Thyroid gland (tissue), 4 donors: ENCODE measurements around the gene NTN1.

ENCODE experiments used
- POLR2A ChIP-seq, 2 donors: fragments of 450-650 bp; IDR thresholded peaks; one replicate each; pipeline ENCODE4 v1.6.1; 2017; ENCODE audit warnings: antibody characterized with exemption in 2 of 2, mild to moderate bottlenecking in 2 of 2, moderate library complexity in 1 of 2
- TF ChIP-seq, protein P1 (sequence below), 6 experiments: fragments of 200-600 bp in 3 of 6; fragments of 450-650 bp in 3 of 6; sonication (generic) in 3 of 6; IDR thresholded peaks; one replicate each; pipeline ENCODE4 v1.5.1; 2016 to 2019; ENCODE audit warnings: antibody characterized with exemption in 6 of 6, mild to moderate bottlenecking in 2 of 6, inconsistent platforms in 1 of 6, moderate library complexity in 1 of 6

DNA sequence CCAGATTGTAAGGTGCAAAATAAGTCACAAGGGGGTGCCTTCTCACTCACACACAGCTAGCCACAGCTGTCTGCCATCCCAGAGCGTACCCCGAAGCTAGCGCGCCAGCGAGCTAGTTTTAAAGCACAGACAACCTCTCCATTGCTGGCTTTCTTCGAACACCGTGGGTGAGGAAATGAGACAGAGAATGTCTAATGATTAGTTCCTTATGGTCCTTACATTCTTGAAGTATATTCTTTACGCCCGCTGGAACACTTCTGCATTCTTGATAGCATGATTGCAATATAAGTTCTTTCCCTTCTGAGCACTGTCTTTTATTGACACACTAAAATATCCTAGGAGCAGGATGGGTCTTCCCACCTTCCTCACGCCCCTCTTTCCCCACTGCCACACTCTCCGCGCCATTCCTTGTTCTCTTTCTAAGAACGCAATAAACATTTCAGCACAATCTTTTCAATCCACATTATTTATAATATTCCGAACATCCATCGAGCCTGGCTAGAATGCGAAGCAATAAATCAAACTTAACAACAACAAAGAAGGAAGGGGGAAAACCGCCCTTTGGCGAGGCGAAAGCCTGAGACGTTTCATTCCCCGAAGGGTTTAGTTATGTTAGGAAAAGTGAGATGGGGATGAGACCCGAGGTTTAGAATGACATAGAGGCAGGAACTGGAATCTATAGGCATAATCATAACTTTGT is 251.3 kb downstream of the NTN1 start:
- TF ChIP-seq, protein P1, sequence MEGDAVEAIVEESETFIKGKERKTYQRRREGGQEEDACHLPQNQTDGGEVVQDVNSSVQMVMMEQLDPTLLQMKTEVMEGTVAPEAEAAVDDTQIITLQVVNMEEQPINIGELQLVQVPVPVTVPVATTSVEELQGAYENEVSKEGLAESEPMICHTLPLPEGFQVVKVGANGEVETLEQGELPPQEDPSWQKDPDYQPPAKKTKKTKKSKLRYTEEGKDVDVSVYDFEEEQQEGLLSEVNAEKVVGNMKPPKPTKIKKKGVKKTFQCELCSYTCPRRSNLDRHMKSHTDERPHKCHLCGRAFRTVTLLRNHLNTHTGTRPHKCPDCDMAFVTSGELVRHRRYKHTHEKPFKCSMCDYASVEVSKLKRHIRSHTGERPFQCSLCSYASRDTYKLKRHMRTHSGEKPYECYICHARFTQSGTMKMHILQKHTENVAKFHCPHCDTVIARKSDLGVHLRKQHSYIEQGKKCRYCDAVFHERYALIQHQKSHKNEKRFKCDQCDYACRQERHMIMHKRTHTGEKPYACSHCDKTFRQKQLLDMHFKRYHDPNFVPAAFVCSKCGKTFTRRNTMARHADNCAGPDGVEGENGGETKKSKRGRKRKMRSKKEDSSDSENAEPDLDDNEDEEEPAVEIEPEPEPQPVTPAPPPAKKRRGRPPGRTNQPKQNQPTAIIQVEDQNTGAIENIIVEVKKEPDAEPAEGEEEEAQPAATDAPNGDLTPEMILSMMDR (IDR thresholded peaks at IDR 0.05) = no peak
- no peak for TF ChIP-seq POLR2A (IDR thresholded peaks at IDR 0.05)
